NT2/D1 (cell line): Measurements from ENCODE around the gene FLNB.

ENCODE experiments used
- YY1 ChIP-seq: IDR thresholded peaks from 2 replicates; pipeline ENCODE4 v1.6.1; 2011; ENCODE audit not compliant: insufficient read length, insufficient read depth
- ZNF274 ChIP-seq: IDR thresholded peaks from 2 replicates; pipeline ENCODE4 v1.6.1; 2011; ENCODE audit warnings: mild to moderate bottlenecking, low read depth, low read length

DNA sequence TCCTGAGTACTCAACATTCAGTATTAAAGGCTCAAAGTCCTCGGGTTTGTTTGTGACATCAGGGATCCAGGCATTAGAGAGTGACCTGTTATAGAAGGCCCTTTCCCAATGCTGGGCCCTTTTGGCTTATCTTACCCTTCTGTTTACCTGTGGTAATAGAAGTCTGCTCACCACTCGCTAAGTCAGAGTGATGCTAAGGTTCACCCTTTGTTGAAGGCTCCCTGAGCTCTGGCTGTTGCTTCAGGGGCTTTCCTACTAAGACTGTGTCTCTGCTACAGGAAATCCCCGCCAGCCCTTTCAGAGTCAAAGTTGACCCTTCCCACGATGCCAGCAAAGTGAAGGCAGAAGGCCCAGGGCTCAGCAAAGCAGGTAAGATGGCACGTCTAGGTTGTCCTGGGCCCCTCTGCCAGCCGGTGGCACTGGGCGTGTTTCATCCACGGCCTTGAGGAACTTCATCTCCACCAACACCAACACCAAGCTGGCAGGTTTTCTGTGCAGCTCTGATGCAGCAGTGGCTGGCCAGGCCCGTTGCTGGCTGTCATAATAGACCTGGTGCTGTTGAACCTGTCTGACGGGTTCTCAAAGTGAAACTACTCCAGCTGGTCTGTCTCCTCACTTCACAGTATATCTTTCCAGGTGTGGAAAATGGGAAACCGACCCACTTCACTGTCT, 103.4 kb downstream of the FLNB start:
- TF ChIP-seq ZNF274 (no peak), YY1 (no peak)
